AG04449 (cell line): Measurements from ENCODE around the gene ACACB.

ENCODE experiments used
- CTCF ChIA-PET: fragments of 350-600 bp; formaldehyde crosslinking; extraction: SDS; loops from one replicate; lab custom pipeline; 2021; ENCODE audit warnings: antibody characterized with exemption; lab: Yijun Ruan, JAX
- POLR2A ChIA-PET: fragments of 400-600, 350-600 bp; formaldehyde crosslinking; extraction: SDS; loops from one replicate; lab custom pipeline; 2020; ENCODE audit warnings: antibody characterized with exemption, inconsistent platforms; lab: Yijun Ruan, JAX
- DNase-seq: peaks from one replicate; pipeline ENCODE4 v3.0.0-alpha.2; 2010; ENCODE audit warnings: low read depth, low spot score
- H3K4me3 ChIP-seq: 2 replicates; pipeline ENCODE4 v1.5.1; 2011; ENCODE audit warnings: low read depth, mild to moderate bottlenecking, control low read depth, low read length
- TF ChIP-seq, protein P1 (sequence below): IDR thresholded peaks from one replicate; pipeline ENCODE4 v1.5.1; 2011; ENCODE audit warnings: mild to moderate bottlenecking, moderate library complexity, low read length, control low read depth, inconsistent platforms; ENCODE audit not compliant: insufficient read depth; ENCODE audit errors: missing control alignments

ACACB gene

DNA sequence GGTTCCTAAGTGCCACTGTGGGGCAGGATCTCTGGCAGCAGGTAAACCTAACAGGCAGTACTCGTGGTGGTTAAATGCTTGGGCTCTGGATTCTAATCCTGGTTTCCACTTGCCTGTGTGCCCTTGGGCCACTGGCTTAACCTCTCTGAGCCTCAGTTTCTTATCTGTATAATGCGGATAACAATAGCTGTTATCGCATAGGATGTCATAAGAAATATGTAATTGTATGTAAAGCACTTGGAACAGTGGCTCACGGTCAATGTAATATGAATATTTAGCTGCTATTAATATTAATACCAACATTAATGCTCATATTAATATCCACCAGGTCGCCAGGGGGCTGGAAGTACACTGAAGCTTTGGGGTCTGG is 175.9 kb downstream of the ACACB start:
- CTCF ChIA-PET: no interaction called here
- POLR2A ChIA-PET: no interaction called here
- H3K4me3 ChIP-seq: no peak overlapping the region
- TF ChIP-seq, protein P1, sequence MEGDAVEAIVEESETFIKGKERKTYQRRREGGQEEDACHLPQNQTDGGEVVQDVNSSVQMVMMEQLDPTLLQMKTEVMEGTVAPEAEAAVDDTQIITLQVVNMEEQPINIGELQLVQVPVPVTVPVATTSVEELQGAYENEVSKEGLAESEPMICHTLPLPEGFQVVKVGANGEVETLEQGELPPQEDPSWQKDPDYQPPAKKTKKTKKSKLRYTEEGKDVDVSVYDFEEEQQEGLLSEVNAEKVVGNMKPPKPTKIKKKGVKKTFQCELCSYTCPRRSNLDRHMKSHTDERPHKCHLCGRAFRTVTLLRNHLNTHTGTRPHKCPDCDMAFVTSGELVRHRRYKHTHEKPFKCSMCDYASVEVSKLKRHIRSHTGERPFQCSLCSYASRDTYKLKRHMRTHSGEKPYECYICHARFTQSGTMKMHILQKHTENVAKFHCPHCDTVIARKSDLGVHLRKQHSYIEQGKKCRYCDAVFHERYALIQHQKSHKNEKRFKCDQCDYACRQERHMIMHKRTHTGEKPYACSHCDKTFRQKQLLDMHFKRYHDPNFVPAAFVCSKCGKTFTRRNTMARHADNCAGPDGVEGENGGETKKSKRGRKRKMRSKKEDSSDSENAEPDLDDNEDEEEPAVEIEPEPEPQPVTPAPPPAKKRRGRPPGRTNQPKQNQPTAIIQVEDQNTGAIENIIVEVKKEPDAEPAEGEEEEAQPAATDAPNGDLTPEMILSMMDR: no peak
- no peak for DNase-seq

DNA sequence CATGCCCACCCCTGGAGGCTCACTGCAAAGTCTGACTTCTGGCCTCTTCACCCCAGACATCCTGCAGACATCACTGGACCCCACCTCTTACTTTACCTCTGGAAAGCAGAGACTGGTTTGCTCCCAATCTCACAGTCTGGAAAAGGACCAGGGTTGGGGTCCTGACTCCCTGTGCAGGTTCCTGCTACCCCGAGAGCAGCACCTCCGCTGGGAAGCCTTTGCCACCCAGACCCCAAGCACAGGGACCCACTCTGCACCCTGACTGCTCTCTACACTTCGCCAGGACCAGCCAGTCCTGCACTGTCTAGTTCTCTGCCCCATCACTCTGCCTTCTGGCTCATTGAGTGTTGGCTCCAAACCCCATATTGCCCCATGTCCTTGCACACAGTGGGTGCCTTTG is 176.7 kb downstream of the ACACB start:
- ChIA-PET CTCF (no interaction called here), POLR2A (no interaction called here)

DNA sequence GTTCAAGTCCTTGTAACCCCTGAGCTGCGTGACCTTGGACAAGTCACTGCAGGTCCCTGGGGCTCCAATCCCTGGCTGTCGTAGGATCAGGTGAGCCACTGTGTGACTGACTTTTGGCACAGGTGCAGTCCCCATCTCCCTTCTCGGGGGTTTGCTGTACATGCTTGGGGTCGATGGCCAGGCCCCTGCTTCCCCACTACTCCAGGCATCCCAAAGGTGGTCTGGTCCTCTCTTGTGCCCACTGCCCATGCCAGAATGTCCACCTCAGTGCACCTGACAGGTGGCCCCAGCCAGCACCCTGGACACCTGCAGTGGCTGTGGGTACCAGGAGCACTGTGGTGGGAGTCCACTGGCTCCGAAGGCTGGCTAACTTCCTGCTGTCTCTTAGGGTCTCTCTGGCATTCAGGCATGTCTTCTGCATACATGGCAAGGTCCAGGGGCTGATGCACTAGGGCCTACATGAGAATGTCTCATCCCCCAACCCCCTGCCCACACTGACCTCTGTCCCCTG is 178.0 kb downstream of the ACACB start:
- ChIA-PET CTCF (no interaction called here), POLR2A (no interaction called here)
- TF ChIP-seq, protein P1: no peak
- DNase-seq: no peak
- no peak overlapping the region for H3K4me3 ChIP-seq

More for the DNA sequence above, 176.7 kb downstream of the ACACB start:
- no peak overlapping the region for H3K4me3 ChIP-seq
- TF ChIP-seq, protein P1: no peak
- DNase-seq: no peak

DNA sequence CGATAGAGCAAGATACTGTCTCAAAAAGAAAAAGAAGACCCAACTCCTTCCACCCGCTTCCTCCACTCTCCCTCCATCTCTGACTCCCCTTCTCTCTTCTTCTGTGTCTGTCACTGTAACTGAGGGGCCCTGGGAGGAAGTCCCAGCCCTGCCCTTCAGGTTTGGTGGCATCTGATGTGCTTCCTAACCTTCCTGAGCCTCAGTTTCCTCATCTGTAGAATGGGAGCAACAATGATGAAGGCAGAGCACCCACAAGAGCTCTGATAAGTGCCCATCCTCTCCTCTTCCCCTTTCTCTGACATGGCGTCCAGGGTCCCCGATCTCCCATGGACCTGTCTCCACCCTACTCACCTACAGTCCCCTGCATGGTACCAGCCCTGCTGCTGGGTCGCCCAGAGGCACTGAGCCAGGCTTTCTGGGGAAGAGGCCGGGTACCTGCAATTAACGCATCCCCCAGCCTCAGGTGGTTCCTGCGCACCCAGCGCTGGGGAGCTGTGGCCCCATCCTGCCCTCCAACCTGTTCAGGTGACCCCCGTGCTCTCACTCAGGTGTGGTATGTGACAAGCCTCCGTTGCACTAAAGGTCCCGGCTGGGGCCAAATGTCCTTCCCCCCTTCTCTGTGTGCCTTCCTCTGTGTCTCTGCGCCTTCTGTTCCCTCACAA is 179.5 kb downstream of the ACACB start:
- ChIA-PET CTCF (no interaction called here), POLR2A (no interaction called here)
- TF ChIP-seq, protein P1: no peak
- no peak for DNase-seq
- no peak overlapping the region for H3K4me3 ChIP-seq

DNA sequence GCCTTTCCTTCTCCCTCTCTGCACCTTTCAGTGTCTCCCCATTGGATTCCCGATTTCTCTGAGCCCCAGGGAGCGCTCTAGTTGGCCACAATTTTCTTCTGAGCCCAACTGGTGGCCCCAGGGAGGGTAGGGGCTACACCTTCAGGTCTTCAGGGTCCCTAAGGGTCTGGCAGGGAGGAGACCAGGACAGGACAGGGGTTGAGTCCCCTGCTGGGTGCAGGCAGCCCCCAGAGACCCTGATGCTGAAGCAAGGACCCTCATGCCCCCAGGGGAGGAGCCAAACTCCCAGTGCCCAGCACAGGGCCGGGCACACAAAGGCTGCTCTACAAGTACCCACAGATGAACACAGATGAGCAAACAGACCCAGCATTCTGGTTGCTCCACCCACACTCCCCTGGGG is 180.0 kb downstream of the ACACB start:
- no peak overlapping the region for H3K4me3 ChIP-seq
- ChIA-PET POLR2A (no interaction called here), CTCF (no interaction called here)
- no peak for DNase-seq
- TF ChIP-seq, protein P1: no peak

DNA sequence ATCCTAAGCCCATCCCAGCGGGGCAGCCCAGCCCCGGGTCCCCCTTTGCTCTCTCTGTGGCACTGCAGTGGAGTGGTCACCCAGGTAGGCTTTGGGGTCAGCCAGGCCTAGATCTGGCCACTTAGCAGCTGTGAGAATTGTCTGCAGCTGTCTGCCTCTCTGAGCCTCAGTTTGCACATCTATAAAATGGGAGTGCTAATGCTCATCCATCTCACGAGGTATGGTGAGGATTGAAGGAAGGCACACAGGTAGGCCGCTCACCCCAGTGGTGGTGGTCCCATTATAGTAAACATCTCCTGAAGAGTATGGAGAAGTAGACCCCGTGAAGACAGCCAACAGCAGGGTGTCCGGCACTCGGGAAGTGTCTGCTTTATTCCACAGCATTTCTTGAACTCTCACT is 183.5 kb downstream of the ACACB start:
- H3K4me3 ChIP-seq: no peak overlapping the region
- DNase-seq: no peak
- TF ChIP-seq, protein P1: no peak
- ChIA-PET CTCF (no interaction called here), POLR2A (no interaction called here)
